CD4-positive, alpha-beta T cell treated with Interleukin-17A for 4 hours (primary cell): ENCODE results near the gene KLK3.

Experiments
- DNase-seq: peaks from one replicate; pipeline ENCODE4 v3.0.0-alpha.2; 2020; ENCODE audit warnings: mixed read lengths

The KLK3 gene

DNA sequence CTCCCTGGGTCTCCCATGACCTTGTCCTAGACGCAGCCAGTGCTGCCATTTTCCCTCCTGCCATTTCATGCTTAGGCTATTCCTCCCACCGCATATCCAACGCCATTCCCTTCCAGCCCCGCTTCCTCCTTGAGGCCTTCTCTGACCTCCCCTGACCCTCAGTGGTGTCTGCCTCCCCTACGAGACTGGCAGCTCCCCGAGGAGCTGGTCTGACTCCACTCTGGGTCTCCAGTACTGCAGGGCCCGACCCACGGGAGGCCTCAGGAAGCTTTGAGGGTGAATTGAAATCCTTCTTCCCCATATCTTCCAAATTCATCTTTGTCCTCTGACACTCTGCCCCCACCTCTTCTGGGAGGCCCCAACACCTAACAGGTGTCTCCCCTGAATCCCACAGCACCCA lies 22.0 kb upstream of the KLK3 start:
- DNase-seq, result no peak

DNA sequence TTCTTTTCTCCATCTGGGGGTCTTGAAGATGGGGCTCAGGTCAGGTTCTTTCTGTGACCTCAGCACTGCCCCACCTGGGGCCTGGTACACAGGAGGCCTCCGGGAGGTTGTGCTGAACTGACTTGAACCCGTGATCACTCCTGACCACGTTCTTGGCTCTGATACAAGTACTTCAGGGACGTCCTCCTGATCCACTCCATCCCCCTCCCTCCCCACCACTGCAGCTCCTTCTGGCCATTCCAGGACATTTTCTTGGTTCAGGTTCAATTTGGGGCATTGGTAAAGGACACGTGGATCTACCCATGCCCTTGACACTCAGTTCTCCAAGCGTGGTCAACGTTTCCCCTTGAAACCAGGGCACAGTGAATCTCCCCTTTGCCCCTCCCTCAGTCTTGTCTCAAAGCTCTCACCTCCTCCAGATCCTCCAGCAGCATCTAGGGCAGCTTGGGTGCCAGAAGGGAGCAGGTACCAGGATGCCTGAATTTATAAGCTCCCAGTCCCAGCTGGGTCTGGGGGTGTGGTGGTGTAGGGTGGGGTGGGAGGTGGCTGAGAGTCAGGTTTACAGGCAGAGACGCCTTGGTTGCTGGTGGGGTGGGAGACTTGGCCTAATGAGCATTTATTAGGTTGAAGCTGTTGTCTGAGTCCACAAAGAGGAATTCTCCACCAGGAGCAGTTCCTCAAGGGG lies 21.5 kb upstream of the KLK3 start, which contains the start of gene KLK15:
KLK15 (minus strand) TSS at position 458 of the 685 bp plus-strand sequence. CDS start 2,082 bp downstream, outside the sequence.
- DNase-seq, result no peak

DNA sequence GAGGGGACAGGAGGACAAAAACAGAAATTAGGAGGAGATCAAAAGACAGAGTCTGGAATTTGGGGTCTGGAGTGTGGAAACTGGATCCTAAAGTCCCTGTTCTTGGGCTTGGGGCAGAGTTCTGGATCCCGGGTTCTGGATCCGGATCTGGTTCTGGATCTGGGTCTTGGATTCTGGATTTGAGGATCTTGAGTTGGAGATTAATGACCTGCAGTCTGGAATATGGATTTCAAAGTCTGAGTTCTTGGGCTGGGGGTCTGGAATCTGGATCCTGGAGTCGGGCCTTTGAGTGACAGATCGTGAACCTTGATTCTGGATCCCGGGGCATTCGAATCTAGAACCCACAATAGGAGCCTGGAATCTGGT lies 20.9 kb upstream of the KLK3 start:
- DNase-seq, result no peak

GRCh38 chr19:50835103-50835784 lies 19.5 kb upstream of the KLK3 start:
- DNase-seq, result no peak

- peak; percentile 72 for DNase-seq
Measured at GRCh38 chr19:50835785-50836542, 18.8 kb upstream of the KLK3 start.

GRCh38 chr19:50836543-50837195 lies 18.0 kb upstream of the KLK3 start:
- DNase-seq, result no peak

DNA sequence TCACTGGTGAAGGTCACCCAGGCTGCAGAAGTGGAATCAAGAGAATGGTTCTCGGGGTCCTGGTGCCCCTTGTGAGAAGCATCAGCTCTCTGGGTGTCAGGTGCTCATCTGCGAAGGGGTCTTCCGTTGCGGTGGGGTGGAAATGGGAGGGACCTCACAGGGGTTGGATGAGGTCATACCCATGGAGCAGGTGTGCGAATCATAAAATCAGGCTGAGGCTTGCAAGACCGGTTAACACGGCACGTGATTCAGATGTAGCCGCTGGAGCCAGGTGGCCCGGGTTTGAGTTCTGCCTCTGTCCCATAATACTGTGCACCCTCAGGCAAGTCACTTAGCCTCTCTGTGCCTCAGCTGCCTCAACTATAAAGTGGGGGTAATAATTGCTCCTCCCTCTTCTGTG lies 17.4 kb upstream of the KLK3 start:
- no peak for DNase-seq

GRCh38 chr19:50838239-50838638 lies 16.5 kb upstream of the KLK3 start:
- DNase-seq, result no peak

DNA sequence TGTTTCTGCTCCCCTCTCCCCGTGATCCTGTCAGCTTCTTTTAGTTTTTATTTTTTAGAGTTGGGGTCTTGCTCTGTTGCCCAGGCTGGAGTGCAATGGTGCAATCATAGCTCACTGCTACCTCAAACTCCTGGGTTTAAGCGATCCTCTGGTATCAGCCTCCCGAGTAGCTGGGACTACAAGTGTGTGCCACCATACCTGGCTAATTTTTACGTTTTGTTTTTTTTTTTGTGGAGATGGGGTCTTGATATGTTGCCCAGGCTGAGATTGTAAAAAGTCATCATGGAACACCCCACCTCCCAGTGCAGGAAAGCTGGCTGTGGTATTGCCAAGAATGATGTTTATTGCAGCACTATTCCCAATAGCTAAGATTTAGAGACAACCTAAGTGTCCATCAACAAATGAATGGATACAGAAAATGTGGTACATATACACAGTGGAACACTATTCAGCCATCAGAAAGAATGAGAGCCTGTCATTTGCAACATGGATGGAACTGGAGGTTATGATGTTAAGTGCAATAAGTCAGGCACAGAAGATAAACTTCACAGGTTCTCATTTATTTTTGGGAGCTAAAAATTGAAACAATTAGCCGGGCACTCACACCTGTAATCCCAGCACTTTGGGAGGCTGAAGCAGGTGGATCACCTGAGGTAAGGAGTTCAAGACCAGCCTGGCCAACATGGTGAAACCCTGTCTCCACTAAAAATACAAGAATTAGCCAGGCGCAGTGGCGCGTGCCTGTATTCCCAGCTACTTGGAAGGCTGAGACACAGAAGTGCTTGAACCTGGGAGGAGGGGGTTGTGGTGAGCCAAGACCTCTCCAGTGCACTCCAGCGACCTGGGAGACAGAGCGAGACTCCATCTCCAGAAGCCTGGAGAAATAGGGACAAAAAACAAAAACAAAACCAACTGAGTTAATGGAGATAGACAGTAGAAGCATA lies 14.7 kb upstream of the KLK3 start:
- no peak for DNase-seq

GRCh38 chr19:50842130-50842529 lies 12.6 kb upstream of the KLK3 start:
- no peak for DNase-seq

DNA sequence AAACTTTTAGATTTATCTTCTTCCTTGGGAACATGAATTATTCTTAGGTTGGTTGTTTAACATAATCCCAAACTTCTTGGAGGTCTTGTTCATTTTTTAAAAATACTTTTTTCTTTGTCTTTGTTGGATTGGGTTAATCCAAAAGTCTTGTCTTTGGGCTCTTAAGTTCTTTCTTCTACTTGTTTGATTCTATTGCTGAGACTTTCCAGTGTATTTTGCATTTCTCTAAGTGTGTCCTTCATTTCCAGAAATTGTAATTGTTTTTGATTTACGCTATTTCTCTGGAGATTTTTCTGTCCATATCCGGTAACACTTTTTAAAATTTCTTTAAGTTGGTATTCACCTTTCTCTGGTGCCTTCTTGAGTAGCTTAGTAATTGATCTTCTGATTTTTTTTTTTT lies 11.5 kb upstream of the KLK3 start:
- no peak for DNase-seq

DNA sequence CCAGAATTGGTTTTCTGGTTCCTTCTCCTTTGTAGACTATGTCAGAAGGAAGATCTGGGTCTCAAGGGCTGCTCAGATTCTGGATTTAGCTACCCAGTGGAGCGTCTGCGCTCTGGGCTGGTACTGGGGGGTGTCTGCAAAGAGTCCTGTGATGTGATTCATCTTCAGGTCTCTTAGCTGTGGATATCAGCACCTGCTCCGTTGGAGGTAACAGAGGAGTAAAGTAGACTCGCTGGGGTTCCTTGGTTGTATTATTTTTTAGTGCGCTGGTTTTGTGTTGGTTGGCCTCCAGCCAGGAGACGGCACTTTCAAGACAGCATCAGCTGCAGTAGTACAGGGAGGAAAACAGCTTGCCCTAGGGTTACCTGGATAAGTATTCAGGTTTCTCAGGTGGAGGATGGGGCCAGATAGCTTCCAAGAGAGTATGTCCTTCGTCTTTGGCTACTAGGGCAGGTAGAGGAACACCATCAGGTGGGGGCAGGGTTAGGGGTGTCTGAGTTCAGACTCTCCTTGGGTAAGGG lies 11.0 kb upstream of the KLK3 start:
- DNase-seq, result no peak

- no peak for DNase-seq
Measured at GRCh38 chr19:50844296-50844935, 10.3 kb upstream of the KLK3 start.

DNA sequence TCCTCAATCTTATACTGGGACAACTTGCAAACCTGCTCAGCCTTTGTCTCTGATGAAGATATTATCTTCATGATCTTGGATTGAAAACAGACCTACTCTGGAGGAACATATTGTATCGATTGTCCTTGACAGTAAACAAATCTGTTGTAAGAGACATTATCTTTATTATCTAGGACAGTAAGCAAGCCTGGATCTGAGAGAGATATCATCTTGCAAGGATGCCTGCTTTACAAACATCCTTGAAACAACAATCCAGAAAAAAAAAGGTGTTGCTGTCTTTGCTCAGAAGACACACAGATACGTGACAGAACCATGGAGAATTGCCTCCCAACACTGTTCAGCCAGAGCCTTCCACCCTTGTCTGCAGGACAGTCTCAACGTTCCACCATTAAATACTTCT lies 4.0 kb upstream of the KLK3 start:
- DNase-seq, result no peak

GRCh38 chr19:50851620-50852019 lies 3.1 kb upstream of the KLK3 start:
- DNase-seq, result no peak

GRCh38 chr19:50857366-50857765 lies 2.7 kb downstream of the KLK3 start:
- DNase-seq, result no peak

- DNase-seq, result no peak
Measured at GRCh38 chr19:50858886-50859285, 4.2 kb downstream of the KLK3 start.

GRCh38 chr19:50859849-50860248 lies 5.1 kb downstream of the KLK3 start:
- DNase-seq, result no peak

DNA sequence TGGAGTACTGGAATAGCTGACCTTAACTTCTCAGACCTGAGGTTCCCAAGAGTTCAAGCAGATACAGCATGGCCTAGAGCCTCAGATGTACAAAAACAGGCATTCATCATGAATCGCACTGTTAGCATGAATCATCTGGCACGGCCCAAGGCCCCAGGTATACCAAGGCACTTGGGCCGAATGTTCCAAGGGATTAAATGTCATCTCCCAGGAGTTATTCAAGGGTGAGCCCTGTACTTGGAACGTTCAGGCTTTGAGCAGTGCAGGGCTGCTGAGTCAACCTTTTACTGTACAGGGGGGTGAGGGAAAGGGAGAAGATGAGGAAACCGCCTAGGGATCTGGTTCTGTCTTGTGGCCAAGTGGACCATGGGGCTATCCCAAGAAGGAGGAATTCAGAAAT lies 6.3 kb downstream of the KLK3 start:
- DNase-seq, result no peak

DNA sequence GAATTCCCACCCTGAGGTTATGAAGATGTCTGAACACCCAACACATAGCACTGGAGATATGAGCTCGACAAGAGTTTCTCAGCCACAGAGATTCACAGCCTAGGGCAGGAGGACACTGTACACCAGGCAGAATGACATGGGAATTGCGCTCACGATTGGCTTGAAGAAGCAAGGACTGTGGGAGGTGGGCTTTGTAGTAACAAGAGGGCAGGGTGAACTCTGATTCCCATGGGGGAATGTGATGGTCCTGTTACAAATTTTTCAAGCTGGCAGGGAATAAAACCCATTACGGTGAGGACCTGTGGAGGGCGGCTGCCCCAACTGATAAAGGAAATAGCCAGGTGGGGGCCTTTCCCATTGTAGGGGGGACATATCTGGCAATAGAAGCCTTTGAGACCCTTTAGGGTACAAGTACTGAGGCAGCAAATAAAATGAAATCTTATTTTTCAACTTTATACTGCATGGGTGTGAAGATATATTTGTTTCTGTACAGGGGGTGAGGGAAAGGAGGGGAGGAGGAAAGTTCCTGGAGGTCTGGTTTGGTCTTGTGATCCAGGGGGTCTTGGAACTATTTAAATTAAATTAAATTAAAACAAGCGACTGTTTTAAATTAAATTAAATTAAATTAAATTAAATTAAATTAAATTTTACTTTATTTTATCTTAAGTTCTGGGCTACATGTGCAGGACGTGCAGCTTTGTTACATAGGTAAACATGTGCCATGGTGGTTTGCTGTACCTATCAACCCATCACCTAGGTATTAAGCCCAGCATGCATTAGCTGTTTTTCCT lies 7.0 kb downstream of the KLK3 start:
- DNase-seq, result no peak

- DNase-seq, result no peak
Measured at GRCh38 chr19:50869479-50869878, 14.8 kb downstream of the KLK3 start.
